HepG2 (cell line): Measurements from ENCODE around the gene IFI35. TPM values are rescaled to one million over a fixed set of nuclear protein-coding genes. Genes with fewer than 3 reads are reported as not detected.
A peak's percentile ranks its signal among the peaks of the same experiment; 100 is the strongest.

Experiments used
- BRCA1 ChIP-seq: sonication (generic); formaldehyde crosslinking; IDR thresholded peaks from 2 replicates; pipeline ENCODE4 v1.4.0; 2020; ENCODE audit warnings: missing genetic modification reagents
- FOXA3 ChIP-seq: IDR thresholded peaks from 2 replicates; pipeline ENCODE4 v1.6.1; 2016; ENCODE audit warnings: missing genetic modification reagents, missing compliant biosample characterization
- FOXM1 ChIP-seq: sonication (generic); formaldehyde crosslinking; IDR thresholded peaks from 2 replicates; pipeline ENCODE4 v1.5.0; 2020; ENCODE audit warnings: missing genetic modification reagents
- FOXP1 ChIP-seq, 2 experiments: fragments of 450-650 bp in 1 of 2; IDR thresholded peaks; 2 replicates each; pipeline ENCODE4 v1.6.1; 2017 to 2018; ENCODE audit warnings: antibody characterized with exemption in 1 of 2
- HNF1A ChIP-seq, 2 experiments: sonication (generic) in 1 of 2; formaldehyde crosslinking in 1 of 2; IDR thresholded peaks; 2 replicates each; pipeline versions ENCODE4 v1.4.0 to v1.6.1; 2016 to 2020; ENCODE audit warnings: borderline replicate concordance in 1 of 2, low read depth in 1 of 2, mild to moderate bottlenecking in 1 of 2, missing genetic modification reagents in 1 of 2
- MEIS1 ChIP-seq: sonication (generic); formaldehyde crosslinking; IDR thresholded peaks from 2 replicates; pipeline ENCODE4 v1.9.0; 2021; ENCODE audit warnings: mild to moderate bottlenecking, missing genetic modification reagents, moderate library complexity, borderline replicate concordance
- MTF2 ChIP-seq: sonication (generic); formaldehyde crosslinking; IDR thresholded peaks from 2 replicates; pipeline ENCODE4 v1.5.0; 2020; ENCODE audit warnings: missing genetic modification reagents, borderline replicate concordance
- NFE2L1 ChIP-seq: sonication (generic); formaldehyde crosslinking; IDR thresholded peaks from 2 replicates; pipeline ENCODE4 v1.4.0; 2020; ENCODE audit warnings: missing genetic modification reagents, mild to moderate bottlenecking, borderline replicate concordance
- NFIB ChIP-seq: sonication (generic); formaldehyde crosslinking; IDR thresholded peaks from 2 replicates; pipeline ENCODE4 v1.9.0; 2021; ENCODE audit warnings: missing genetic modification reagents, mild to moderate bottlenecking, borderline replicate concordance
- NR2C2 ChIP-seq: sonication (generic); formaldehyde crosslinking; IDR thresholded peaks from 2 replicates; pipeline ENCODE4 v1.4.0; 2020; ENCODE audit warnings: missing genetic modification reagents, mild to moderate bottlenecking, moderate library complexity, borderline replicate concordance
- PREB ChIP-seq: sonication (generic); formaldehyde crosslinking; IDR thresholded peaks from 2 replicates; pipeline ENCODE4 v1.4.0; 2020; ENCODE audit warnings: missing genetic modification reagents
- RAD51 ChIP-seq: fragments of 450-650 bp; IDR thresholded peaks from 2 replicates; pipeline ENCODE4 v1.6.1; 2016; ENCODE audit warnings: borderline replicate concordance
- RBAK ChIP-seq: sonication (generic); formaldehyde crosslinking; IDR thresholded peaks from 2 replicates; pipeline ENCODE4 v1.5.1; 2020; ENCODE audit warnings: mild to moderate bottlenecking, missing genetic modification reagents
- SIX1 ChIP-seq: sonication (generic); formaldehyde crosslinking; IDR thresholded peaks from 2 replicates; pipeline ENCODE4 v1.4.0; 2020; ENCODE audit warnings: missing genetic modification reagents, borderline replicate concordance
- TP53 ChIP-seq: sonication (generic); formaldehyde crosslinking; conservative IDR thresholded peaks from 2 replicates; pipeline ENCODE4 v1.4.0; 2020; ENCODE audit warnings: missing genetic modification reagents
- USF2 ChIP-seq, 2 experiments: sonication (generic) in 1 of 2; formaldehyde crosslinking in 1 of 2; IDR thresholded peaks; 2 replicates each; pipeline versions ENCODE4 v1.5.1 to v1.6.1; 2011 to 2020; ENCODE audit warnings: borderline replicate concordance in 1 of 2, low read depth in 1 of 2, low read length in 1 of 2, mild to moderate bottlenecking in 1 of 2, missing genetic modification reagents in 1 of 2, moderate library complexity in 1 of 2
- ZNF180 ChIP-seq: sonication (generic); formaldehyde crosslinking; IDR thresholded peaks from 2 replicates; pipeline ENCODE4 v1.4.0; 2020; ENCODE audit warnings: low read depth, missing genetic modification reagents, borderline replicate concordance
- ZNF563 ChIP-seq: sonication (generic); formaldehyde crosslinking; IDR thresholded peaks from 2 replicates; pipeline ENCODE4 v1.8.0; 2022; ENCODE audit warnings: mild to moderate bottlenecking, moderate library complexity, missing genetic modification reagents
- ZNF792 ChIP-seq: IDR thresholded peaks from 2 replicates; pipeline ENCODE4 v1.6.1; 2016
- polyA plus RNA-seq, 8 experiments: library from polyadenylated mRNA; depleted of rRNA in 3 of 8; stranded (reverse) in 7 of 8; unstranded in 1 of 8; fragments of >200 nt; fragmentation: Illumina TruSeq in 4 of 8; extraction: Trizol in 4 of 8; gene quantifications; 2 replicates each; pipeline versions ENCODE4 v1.2.1 to v1.2.3, GENCODE V29; 2011 to 2016; ENCODE audit warnings: low read depth in 4 of 8, missing spikeins in 1 of 8, mixed read lengths in 1 of 8; ENCODE audit not compliant: insufficient read depth in 1 of 8
- total RNA-seq, 5 experiments: library from RNA; depleted of rRNA; stranded (reverse); fragments of >200 nt; fragmentation: Illumina TruSeq; extraction: Trizol; gene quantifications; 2 replicates each; pipeline ENCODE4 v1.2.3, GENCODE V29; 2016; ENCODE audit warnings: low read depth in 1 of 5

The IFI35 gene
- total and polyA plus RNA-seq, 2 of the 13 experiments (the other 11 are each of a cell fraction or from before 2014, with no cell fraction given): 28.9 to 38.1 TPM

GRCh38 chr17:43024407-43025289 lies 18.1 kb downstream of the IFI35 start, which contains the start of gene RND2 (continued):
- TF ChIP-seq NFE2L1 (CRISPR knock-in tag): no peak
- no peak for TF ChIP-seq ZNF180 (CRISPR knock-in tag)
- TF ChIP-seq PREB (CRISPR knock-in tag): no peak
- TF ChIP-seq NFIB (CRISPR knock-in tag): no peak
- TF ChIP-seq NR2C2 (CRISPR knock-in tag): peak; percentile 58
- TF ChIP-seq HNF1A (IDR thresholded peaks at IDR 0.05; ENCODE audit: low read depth): 0 out of 2 replicates have a peak, but pooled peaks have one; percentile 28
- peak; percentile 57; the same call in 1 of the 2 replicates for TF ChIP-seq HNF1A (CRISPR knock-in tag; IDR thresholded peaks at IDR 0.05; ENCODE audit: borderline replicate concordance)
- no peak for TF ChIP-seq TP53 (CRISPR knock-in tag)
- TF ChIP-seq MEIS1 (CRISPR knock-in tag): no peak
- no peak for TF ChIP-seq USF2 (IDR thresholded peaks at IDR 0.05; ENCODE audit: low read depth, low read length)
- no peak for TF ChIP-seq USF2 (CRISPR knock-in tag; IDR thresholded peaks at IDR 0.05; ENCODE audit: borderline replicate concordance)
- TF ChIP-seq FOXM1: no peak
- TF ChIP-seq FOXP1 (IDR thresholded peaks at IDR 0.05): no peak
- no peak for TF ChIP-seq FOXP1 (CRISPR knock-in tag; IDR thresholded peaks at IDR 0.05)
- no peak for TF ChIP-seq BRCA1 (CRISPR knock-in tag)
- TF ChIP-seq RAD51: no peak
- TF ChIP-seq MTF2 (CRISPR knock-in tag): no peak
- TF ChIP-seq ZNF563 (CRISPR knock-in tag): no peak
- TF ChIP-seq RBAK (CRISPR knock-in tag): 0 out of 2 replicates have a peak, but pooled peaks have one; percentile 23
- TF ChIP-seq FOXA3 (CRISPR knock-in tag): peak; percentile 54; the same call in 1 of the 2 replicates
- peak; percentile 66; the same call in 1 of the 2 replicates for TF ChIP-seq ZNF792 (CRISPR knock-in tag)
- 0 out of 2 replicates have a peak, but pooled peaks have one; percentile 35 for TF ChIP-seq SIX1 (CRISPR knock-in tag)
